NCI-H146 treated with DMSO at 0.1 percent for 48 hours (cell line): ENCODE data around the gene SPPL3.
"Not testable (repeated sequence)": the region's sequence is repeated elsewhere in the genome, so short reads cannot be mapped to it uniquely, and the experiment has no call there.

Experiments used
- DNase-seq: peaks from one replicate; lab custom pipeline; 2025; ENCODE audit not compliant: unreplicated experiment; lab: John Stamatoyannopoulos, UW

The SPPL3 gene

DNA sequence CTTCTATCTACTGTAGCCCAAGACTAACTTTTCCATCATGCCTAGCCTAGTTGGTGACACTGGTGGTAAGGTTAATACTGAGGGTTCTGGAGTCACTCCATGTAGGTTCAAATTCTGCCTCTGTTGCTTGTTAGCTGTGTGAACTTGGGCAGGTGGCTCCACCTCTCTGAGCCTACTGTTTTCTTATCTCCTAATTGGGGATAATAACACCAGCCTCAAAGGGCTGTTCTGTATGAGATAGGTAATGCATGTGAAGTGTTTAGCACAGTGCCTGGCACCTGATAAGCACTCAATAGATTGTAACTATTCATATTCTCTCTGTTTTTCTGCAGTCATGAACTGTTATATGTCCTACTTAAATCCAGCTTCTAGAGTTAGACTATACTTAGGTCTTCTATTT is 17.5 kb upstream of the SPPL3 start:
- DNase-seq, result no peak

DNA sequence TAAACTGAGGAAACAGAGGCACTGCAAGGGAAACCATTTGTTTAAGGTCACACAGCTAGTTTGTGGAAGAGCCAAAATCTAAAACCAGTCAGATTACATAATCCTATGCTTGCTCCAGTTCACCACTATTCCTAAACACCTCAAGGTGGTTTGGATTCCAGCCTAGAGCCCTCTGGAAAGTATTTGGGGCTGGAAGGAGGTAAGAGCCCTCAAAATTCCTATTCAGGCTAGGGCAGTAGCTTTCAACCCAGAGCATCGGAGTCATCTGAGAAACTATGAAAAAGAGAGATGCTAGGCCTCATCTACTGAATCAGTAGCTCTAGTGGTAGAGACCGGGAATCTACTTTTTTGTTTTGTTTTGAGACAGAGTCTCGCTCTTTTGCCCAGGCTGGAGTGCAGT is 16.0 kb upstream of the SPPL3 start:
- no peak for DNase-seq

DNA sequence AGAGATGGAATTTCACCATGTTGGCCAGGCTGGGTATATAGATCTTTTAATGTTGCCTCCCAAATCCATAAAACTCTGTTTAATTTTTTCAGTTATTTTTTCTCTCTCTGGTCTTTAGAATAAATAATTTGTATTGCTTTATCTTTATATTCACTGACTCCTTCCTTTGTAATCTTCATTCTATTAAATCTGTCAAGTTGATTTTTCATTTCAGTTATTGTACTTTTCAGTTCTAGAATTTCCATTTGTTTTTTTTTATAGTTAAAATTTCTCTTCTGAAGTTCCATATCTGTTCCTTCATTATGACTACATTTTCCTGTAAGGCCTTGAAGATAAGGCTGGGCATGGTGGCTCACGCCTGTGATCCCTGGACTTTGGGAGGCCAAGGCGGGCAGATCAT is 13.6 kb upstream of the SPPL3 start:
- no peak for DNase-seq

DNA sequence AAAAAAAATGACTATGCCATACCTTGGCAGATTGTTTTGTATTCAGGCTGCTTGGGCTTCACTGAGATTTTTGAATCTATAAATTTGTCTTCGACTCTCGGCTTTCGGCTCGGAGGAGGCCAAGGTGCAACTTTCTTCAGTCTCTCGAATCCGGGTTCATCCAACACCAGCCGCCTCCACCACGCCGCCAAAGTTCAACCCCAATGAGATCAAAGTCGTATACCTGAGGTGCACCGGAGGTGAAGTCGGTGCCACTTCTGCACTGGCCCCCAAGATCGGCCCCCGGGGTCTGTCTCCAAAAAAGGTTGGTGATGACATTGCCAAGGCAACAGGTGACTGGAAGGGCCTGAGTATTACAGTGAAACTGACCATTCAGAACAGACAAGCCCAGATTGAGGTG is 12.4 kb upstream of the SPPL3 start:
- no peak for DNase-seq

DNA sequence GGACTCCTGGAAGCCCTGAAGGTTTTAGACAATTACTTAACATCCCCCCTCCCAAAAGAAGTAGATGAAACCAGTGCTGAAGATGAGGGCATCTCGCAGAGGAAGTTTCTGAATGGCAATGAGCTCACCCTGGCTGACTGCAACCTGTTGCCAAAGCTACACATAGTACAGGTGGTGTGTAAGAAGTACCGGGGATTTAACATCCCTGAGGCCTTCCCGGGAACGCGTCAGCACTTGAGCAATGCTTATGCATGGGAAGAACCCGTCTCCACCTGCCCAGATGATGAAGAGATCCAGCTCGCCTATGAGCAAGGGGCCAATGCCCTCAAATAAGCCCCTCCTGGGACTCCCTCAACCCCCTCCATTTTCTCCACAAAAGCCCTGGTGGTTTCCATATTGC is 10.6 kb upstream of the SPPL3 start:
- no peak for DNase-seq

DNA sequence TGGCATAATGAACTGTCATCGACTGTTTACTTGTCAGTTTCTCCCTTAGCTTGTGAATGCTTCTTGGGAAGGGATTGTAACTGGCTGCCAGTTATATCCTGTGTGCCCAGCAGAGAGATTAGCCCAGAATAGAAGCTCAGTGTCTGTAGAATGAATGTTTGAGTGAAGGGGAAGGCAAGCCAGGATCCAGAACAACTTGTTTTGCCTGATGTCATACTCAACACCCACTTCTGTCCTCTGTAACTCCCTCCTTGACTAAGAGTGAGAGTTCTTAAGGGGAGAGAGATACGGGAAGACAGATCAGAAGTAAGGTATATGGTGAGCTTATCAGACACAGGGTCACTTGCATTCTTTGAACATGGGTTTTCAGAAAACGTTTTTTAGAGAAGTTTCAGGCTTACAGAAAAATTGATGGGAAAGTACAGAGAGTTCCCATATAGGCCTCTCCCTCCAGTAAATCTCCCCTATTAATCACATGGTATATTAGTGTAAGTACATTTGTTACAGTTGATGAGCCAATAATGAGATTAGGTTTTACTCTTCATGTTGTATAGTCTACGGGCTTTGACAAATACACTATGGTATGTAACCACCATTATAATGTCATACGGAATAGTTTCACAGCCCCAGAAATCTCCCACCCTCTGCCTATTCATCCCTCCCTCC is 5.6 kb upstream of the SPPL3 start:
- no peak for DNase-seq

DNA sequence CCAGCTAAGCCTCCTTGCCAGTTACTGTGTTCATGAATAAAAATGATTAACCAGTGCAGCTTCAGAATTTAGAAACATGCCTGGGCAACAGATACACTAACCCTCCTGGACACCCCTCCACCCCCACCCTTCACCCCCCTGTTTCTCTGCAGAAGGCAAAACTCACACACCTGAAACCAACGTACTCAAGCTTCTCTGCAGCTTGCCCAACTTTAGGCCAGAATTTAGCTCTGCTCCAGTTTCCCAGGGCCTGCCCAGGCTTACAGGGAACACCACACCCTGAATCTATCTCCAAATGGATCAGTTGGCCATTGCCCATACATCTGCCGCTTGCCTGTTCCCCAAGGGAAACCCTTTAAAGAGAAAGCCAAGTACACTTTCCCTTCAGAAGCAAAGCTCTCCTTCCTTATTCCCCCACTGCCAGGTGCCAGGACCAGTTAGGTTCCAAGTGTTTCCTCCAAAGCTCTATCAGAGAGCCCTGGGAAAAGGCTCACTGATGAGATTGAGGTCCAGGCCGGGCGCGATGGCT is 1.8 kb upstream of the SPPL3 start:
- DNase-seq, result no peak

DNA sequence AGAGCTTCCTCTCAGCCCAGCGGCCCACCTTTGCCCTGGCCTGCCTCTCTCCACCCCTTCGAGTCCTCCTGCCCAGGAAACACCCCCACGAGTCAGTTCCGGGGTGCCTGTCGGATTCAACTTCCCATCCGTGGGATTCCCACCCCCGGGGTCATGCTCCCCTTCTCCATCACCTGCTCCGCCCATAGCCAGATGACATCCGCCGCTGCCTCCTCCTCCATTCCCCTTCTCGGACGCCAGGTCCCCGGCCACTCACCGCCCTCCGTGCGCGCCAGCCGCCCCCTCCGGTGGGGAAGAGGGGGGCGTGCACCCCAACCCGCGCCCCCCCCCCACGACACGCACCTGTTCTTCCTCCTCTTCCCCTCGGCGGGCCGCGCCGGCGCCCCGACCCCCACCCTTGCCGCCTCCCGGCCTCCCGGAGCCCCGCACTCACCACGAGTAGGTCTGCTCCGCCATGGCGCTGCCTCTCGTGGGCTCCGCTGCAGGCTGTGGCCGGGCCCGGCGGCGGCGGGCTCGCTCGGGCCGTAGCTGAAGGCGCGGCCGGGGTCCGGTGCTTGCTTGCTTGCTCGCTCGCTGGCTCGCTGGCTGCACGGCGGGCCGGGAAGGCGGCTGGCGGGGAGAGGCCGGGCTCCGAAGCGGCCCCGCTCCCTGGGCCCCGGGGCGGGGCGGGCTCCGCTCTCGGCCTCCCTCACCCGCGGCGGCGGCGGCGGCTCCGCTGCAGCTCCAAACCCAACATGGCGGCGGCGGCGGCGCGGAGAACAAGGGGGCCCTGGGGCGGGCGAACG is 554 bp downstream of the SPPL3 start:
- DNase-seq, result peak; percentile 15

DNA sequence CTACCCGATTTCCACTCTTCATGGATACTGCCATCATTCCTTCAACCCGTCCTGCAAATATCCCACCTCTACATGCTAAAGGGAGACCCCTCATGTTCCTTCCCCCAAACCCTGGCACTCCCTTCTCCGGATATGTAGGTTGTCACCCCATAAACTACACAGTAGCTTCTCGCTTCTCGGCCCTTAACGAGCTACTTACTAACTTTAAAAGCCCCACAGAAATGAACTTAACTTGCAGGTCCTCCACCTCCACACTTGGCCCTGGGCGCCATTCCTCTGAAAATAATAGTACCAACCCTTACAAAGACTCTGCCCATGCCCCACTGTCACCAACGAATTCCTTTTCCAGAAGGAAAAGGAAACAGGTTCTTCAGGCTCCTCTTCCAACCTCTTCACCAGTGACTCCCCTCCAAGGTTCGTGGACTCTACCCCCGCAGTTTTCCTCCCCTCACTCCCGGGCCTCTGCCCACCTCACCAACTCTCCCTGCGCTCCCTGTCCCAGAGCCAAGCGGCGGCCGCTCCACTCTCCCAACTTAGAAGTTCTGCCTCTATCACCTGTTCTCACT is 1.2 kb downstream of the SPPL3 start:
- DNase-seq, result no peak

DNA sequence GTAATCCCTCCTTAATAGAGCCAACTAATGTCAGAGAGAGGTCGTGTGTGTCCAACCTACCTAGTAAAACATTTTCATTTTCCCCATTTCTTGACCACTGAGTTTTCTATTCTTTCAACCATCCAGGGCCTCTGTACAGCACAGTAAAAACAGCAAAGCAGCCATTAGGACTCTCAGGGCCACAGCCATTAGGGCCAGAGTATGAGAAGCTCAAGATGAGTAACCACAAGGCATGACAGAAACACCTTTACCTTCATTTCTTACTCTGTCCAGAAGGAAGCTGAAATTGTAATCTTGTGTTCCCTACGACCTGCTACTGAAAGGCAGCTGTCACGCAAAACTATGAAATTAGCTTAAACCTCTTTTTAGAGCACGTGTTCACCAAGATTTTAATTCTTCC is 2.3 kb downstream of the SPPL3 start:
- no peak for DNase-seq

DNA sequence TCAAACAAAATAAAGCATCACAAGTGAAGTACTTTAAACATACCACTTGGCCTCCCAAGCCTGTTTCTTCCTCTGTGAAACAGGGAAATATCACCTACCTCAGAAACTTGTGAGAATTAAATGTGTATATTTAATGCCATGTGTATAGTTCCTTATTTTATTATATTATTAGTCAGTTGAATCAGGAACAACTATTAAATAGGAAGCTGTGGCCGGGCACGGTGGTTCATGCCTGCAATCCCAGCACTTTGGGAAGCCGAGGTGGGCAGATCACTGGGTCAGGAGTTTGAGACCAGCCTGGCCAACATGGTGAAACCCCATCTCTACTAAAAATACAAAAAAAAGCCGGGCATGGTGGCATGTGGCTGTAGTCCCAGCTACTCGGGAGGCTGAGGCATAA is 3.1 kb downstream of the SPPL3 start:
- DNase-seq, result not testable (repeated sequence)

DNA sequence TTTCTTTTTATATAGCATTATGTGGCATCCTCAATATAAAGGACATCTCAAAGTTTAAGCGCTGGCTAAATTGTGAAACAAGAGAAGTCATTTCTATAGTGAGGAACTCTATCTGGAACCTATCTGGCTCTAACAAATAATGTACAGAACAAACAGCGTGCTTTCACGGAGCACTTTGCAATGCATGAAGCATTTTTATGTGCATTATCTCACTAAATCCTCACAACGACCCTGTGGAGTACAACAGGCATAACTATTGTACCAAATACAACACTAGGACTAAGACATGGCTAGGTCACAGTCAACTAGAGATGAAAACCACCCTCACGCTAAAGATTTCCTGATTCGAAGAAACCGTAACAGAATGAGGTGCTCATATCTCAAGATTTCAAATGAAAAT is 8.6 kb downstream of the SPPL3 start:
- DNase-seq, result no peak

DNA sequence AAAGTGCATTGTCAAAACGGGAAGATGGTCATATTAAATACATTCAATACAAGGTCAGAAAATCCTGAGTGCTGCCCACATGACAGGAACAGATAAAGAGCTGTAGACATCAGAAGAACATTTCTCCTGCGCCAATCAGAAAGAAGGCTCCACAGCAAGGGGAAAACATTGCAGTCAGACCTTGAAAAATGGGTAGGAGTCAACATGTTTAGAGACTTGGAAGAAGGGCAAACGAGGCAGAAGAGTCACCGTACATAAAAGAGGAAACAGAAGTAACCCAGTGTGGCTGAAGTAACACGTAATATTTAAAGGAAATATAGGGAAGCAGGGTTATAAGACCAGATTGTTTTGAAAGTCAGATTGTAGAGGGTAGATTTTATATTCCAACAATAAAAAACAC is 11.9 kb downstream of the SPPL3 start:
- DNase-seq, result no peak

DNA sequence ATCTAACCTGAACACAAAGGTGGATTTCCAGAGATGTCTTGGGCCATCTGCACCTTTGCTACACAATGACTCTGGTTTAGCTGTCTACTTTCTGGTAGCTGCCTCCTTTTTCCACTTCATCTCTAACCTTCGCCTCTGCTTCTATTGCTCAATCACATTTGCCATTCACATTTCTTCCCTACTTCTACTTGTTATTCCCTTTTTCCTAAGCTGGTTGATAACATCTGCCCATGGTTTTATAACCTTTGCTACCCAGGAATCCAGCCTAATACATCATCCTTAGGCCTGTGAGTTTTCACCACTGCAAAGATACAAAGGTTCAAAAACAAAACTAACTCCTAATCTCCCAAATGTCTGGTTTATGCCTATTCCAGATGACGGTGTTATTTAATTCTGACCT is 13.2 kb downstream of the SPPL3 start:
- DNase-seq, result no peak

DNA sequence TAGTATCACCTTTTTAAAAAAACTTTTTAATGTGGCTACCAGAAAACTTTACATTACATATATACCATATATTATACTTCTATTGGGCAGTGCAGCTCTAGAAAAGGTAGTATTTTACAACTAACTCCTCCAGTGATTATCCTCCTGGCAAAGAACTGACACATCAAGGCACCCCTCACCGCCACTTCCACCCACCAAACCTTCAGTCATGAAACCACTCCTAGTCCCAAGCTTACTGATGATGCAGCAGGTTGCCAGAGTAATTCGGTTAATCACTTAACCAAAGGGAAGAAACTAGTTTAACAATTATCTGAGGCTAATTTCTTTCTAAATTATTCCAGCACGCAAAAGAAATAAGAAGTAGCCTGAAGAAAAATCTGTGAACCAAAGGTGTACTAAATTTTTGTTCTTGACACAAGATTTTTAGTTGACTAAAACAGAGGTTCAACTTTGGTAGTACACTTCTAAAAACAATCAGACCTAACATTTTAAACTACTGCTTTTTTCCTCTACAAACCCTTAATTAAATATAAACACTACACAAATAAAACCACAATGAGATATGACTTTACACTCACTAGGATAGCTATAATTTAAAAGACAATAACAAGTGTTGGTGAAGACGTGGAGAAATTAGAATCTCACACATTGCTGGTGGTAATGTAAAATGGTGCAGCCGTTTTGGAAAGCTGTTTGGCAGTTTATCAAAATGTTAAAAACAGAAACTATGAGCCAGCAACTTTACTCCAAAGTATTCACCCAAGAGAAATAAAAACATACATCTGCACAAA is 16.7 kb downstream of the SPPL3 start:
- DNase-seq, result no peak

DNA sequence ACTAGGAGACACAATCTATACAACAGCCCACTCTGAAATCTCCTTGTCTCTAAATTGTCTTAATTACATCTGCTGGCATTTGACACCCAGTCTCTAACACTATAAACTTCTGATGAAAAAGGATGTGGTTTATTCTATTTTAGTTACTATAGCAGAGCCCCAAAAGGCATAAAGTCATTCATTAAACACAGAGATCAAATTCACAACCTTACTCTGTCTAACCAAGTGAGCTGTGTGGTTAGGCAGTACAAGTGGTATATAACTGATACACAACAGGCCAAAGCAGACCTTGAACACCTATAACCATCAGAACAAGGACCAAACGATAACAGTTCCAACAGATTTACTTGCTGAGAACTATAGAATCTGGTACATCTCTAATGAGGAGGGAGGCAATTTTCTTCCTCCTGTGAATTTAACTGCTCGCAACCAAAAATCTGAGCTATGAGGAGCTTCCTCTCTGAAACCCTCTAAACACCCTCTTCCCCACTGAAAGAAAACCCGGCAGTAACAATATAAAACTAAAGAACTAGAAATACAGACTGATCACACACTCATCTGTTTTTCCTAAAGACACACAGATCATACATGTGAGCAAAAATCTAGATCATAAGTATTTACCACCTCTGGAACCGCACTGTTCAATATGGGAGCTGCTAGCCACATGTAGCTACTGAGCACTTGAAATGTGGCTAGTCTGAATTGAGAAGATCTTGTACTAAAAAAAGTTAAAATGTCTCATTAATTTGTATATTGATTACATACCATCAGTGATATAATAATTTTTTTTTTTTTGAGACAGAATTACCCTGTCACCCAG is 17.7 kb downstream of the SPPL3 start:
- DNase-seq, result no peak

DNA sequence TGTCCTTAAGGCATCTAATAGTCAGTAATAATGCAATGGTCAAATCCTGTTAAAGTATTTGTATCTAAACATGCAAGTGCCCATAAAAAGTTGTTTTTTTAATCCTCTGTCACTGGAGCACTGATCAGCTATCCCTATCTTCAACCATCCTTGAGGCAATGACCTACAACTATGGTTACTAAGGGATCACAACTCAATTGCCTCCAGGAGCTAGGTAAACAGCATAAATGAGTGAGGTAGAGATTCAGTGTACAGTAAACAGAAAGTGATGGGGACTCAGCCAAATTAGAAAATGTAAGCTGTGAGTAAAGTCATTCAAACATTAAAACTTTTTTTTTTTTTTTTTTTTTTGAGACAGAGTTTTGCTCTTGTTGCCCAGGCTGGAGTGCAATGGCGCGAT is 18.6 kb downstream of the SPPL3 start:
- no peak for DNase-seq

DNA sequence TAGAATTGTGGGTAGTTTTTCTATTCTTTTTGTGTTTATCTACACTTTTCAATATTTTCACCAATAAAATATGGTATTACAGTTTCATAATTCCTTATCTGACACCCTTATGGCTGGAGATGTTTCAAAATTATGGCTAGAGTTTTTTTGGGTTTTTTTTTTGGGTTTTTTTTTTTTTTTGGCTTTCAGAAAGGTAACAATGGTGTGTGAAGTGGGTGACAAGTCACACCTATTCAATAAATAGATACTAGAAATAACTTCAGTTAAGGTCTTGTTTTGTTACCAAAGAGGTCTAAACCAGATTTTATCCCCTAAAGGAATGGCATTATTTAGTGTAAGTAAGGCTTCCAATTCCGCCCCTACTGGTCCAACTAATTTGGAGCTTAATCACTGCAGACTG is 19.5 kb downstream of the SPPL3 start:
- DNase-seq, result no peak

DNA sequence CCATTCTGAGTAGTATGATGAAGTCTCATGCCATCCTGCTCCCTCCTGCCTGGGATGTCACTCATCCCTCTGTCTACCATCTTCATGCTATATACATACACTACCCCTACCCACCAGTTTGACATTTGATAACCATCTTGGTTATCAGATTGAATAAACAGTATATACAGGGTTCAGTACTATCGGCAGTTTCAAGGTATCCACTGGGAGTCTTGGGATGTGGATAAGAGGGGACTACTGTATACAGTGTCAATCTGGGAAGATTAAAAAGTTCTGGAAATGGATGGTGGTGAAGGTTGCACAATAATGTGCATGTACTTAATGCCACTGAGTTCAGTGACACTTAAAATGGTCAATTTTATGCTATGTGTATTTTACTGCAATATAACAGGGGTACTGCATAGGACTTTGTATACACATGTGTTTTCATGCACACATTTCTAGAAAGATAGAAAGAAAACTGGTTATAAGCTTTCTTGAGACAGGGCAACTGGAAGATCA is 22.1 kb downstream of the SPPL3 start:
- no peak for DNase-seq

DNA sequence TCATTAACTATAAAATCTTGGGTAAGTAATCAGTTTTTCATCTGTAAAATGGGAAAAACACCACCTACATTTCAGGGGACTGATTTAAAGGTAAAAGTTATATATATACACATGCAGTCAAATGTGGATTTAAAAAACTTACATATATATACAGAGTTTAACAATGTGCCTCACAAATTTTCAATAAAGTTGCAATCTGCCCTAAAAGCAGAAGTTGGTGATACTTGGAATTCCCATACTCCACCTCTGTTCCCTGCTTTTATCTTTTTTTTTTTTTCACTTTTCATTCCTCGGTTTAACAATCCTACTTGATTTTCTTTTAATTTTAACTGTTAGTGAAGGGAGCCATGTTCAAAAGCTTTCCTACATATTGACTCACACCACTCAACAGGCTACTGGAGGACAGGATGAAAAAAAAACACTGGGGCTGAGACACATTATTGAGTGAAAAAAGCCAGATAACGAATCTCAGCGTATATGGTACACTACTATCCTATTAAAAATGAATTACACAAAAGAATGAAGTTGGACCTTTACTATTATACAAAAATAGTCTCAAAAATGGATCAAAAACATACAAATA is 24.3 kb downstream of the SPPL3 start:
- DNase-seq, result no peak
